H1 (cell line): ENCODE results near the gene RAB3A. TPM values are rescaled to one million over a fixed set of nuclear protein-coding genes. Genes with fewer than 3 reads are reported as not detected.

Experiments
- ASH2L ChIP-seq: fragments of 200-600, 300-600 bp; sonication (generic); IDR thresholded peaks from one replicate; pipeline ENCODE4 v1.7.1; 2017; ENCODE audit warnings: low read length
- GABPA ChIP-seq: IDR thresholded peaks from 2 replicates; pipeline ENCODE4 v1.6.1; 2011; ENCODE audit warnings: mild to moderate bottlenecking, low read length, moderate library complexity, borderline replicate concordance; ENCODE audit not compliant: insufficient read depth
- JUND ChIP-seq: IDR thresholded peaks from 2 replicates; pipeline ENCODE4 v1.6.1; 2011; ENCODE audit warnings: mild to moderate bottlenecking, improper control_type of control experiment, low read length
- RFX5 ChIP-seq: IDR thresholded peaks from 2 replicates; pipeline ENCODE4 v1.6.1; 2011; ENCODE audit warnings: low read depth, low read length, improper control_type of control experiment, borderline replicate concordance
- SP4 ChIP-seq: IDR thresholded peaks from 2 replicates; pipeline ENCODE4 v1.6.1; 2012; ENCODE audit warnings: low read length, inconsistent platforms
- SUZ12 ChIP-seq: fragments of 200-600 bp; sonication (generic); IDR thresholded peaks from 2 replicates; pipeline ENCODE4 v1.6.1; 2012; ENCODE audit warnings: mild to moderate bottlenecking, inconsistent platforms, low read length, moderate library complexity, mixed read lengths
- polyA plus RNA-seq, 7 experiments: library from polyadenylated mRNA; depleted of rRNA in 3 of 7; stranded (reverse) in 5 of 7; unstranded in 2 of 7; fragments of >200 nt in 5 of 7; fragments of 200-250 nt in 2 of 7; gene quantifications; 1 replicate in 5 of 7; 2 replicates in 1 of 7; 4 replicates in 1 of 7; pipeline versions ENCODE4 v1.2.1 to v1.2.3, GENCODE V29; 2011 to 2013; ENCODE audit warnings: missing spikeins in 2 of 7, mixed read lengths in 2 of 7
- total RNA-seq: library from RNA; stranded (reverse); fragmentation: NEBNext Ultra II Directional; extraction: Animal tissue kit (Norgen Biotek cat#: 25700); gene quantifications from 2 replicates; pipeline ENCODE4 v1.2.1, GENCODE V29; 2021
- TF ChIP-seq, protein P1 (sequence below): IDR thresholded peaks from 2 replicates; pipeline ENCODE4 v1.6.1; 2012; ENCODE audit warnings: inconsistent platforms

The RAB3A gene
- total and polyA plus RNA-seq, 2 of the 8 experiments (the other 6 are each of a cell fraction or from before 2014, with no cell fraction given): 13.6 to 14.2 TPM

DNA sequence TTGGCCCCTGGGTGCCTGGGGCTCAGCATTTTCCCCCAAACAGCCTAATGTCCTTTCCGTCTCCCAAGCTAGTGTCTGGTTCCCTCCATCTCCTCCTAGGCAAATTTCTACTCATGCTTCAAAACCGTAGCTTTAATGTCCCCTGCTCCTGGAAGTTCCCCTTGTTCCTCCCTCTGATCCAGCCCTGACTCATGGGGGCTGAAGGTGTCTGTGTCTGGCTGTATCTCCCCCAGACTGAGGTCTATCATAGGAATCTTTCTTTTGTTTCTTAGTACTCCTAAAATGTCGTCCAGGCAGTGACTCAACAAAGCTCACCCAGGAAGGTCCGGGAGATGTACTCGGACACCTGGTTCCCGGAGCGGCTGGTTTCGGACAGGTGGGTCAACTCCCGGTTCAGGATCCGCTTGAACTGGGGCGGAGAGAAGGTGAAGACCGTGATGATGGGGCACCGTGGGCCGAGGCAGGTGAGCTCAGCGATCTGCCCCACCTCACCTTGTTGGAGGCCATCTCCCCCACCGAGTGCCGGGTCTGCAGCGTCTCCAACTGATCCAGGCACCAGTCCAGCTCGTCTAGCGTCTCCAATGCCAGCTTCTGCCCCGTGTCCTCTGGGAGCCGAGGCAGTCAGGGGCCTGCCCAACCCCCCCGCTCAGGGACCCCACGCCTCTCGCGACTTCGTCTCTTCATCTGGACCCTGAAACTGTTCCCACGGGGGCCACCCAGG lies 16.2 kb upstream of the RAB3A start (continued):
- TF ChIP-seq, protein P1, sequence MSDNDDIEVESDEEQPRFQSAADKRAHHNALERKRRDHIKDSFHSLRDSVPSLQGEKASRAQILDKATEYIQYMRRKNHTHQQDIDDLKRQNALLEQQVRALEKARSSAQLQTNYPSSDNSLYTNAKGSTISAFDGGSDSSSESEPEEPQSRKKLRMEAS: no peak
- TF ChIP-seq JUND: no peak
- TF ChIP-seq SUZ12: no peak
- no peak for TF ChIP-seq GABPA
- no peak for TF ChIP-seq SP4
- no peak for TF ChIP-seq ASH2L
- no peak for TF ChIP-seq RFX5
